Neural cell (in vitro differentiated cells): ENCODE results near the gene LIF. TPM values are rescaled to one million over a fixed set of nuclear protein-coding genes. Genes with fewer than 3 reads are reported as not detected.

Experiments used
- H2AFZ ChIP-seq: fragments of 200-600, 300-800 bp; sonication (generic), shearing (Covaris generic); 2 replicates; pipeline ENCODE4 v1.6.0; 2014; ENCODE audit warnings: low read depth, mild to moderate bottlenecking, antibody characterized with exemption, low read length, moderate library complexity
- H3F3A ChIP-seq: fragments of 200-600 bp; shearing (Covaris generic); 2 replicates; pipeline ENCODE4 v1.6.1; 2016; ENCODE audit warnings: mild to moderate bottlenecking, moderate library complexity, mixed read lengths, antibody characterized with exemption, low read length; ENCODE audit not compliant: insufficient read depth, poor library complexity, severe bottlenecking
- H3K27ac ChIP-seq: fragments of 200-600, 300-800 bp; sonication (generic), shearing (Covaris generic); 2 replicates; pipeline ENCODE4 v1.5.1; 2014; ENCODE audit warnings: mild to moderate bottlenecking, low read length, moderate library complexity
- H3K27me3 ChIP-seq: fragments of 300-800, 200-600 bp; sonication (generic), shearing (Covaris generic); 2 replicates; pipeline ENCODE4 v1.6.0; 2014; ENCODE audit warnings: mild to moderate bottlenecking, low read depth, low read length, moderate library complexity; ENCODE audit not compliant: insufficient read depth
- H3K36me3 ChIP-seq: fragments of 300-800, 200-600 bp; sonication (generic), shearing (Covaris generic); 2 replicates; pipeline ENCODE4 v1.5.1; 2014; ENCODE audit warnings: mild to moderate bottlenecking, antibody characterized with exemption, low read length, moderate library complexity; ENCODE audit not compliant: insufficient read depth
- H3K4me2 ChIP-seq: fragments of 300-800, 200-600 bp; sonication (generic), shearing (Covaris generic); 2 replicates; pipeline ENCODE4 v1.6.0; 2014; ENCODE audit warnings: mild to moderate bottlenecking, low read length
- H3K4me3 ChIP-seq: fragments of 300-800, 200-600 bp; sonication (generic), shearing (Covaris generic); 2 replicates; pipeline ENCODE4 v1.5.1; 2014; ENCODE audit warnings: mild to moderate bottlenecking, low read length, moderate library complexity
- H3K79me2 ChIP-seq: fragments of 200-600 bp; shearing (Covaris generic); replicated peaks from 2 replicates; pipeline ENCODE4 v1.6.0; 2014; ENCODE audit warnings: mild to moderate bottlenecking, low read length, moderate library complexity; ENCODE audit not compliant: insufficient read depth
- H3K9ac ChIP-seq: fragments of 300-800, 200-600 bp; sonication (generic), shearing (Covaris generic); 2 replicates; pipeline ENCODE4 v1.6.1; 2016; ENCODE audit warnings: mild to moderate bottlenecking, low read length, mixed read lengths
- H3K9me2 ChIP-seq: fragments of 200-600 bp; shearing (Covaris generic); 2 replicates; pipeline ENCODE4 v1.6.1; 2016; ENCODE audit warnings: mild to moderate bottlenecking, low read length, mixed read lengths; ENCODE audit not compliant: insufficient read depth
- H3K9me3 ChIP-seq: fragments of 200-600, 300-800 bp; sonication (generic), shearing (Covaris generic); 2 replicates; pipeline ENCODE4 v1.6.1; 2016; ENCODE audit warnings: mild to moderate bottlenecking, mixed run types, low read length, moderate library complexity, mixed read lengths
- H4K20me1 ChIP-seq: fragments of 200-600 bp; shearing (Covaris generic); 2 replicates; pipeline ENCODE4 v1.6.1; 2016; ENCODE audit warnings: mild to moderate bottlenecking, mixed run types; ENCODE audit not compliant: insufficient read depth
- CTCF ChIP-seq: fragments of 450-650 bp; IDR thresholded peaks from 2 replicates; pipeline ENCODE4 v1.5.1; 2014; ENCODE audit warnings: antibody characterized with exemption, mild to moderate bottlenecking, moderate library complexity; ENCODE audit not compliant: poor library complexity, severe bottlenecking
- EP300 ChIP-seq: fragments of 450-650 bp; conservative IDR thresholded peaks from 2 replicates; pipeline ENCODE4 v1.6.1; 2014; ENCODE audit warnings: antibody characterized with exemption, mild to moderate bottlenecking, moderate library complexity; ENCODE audit not compliant: poor library complexity, severe bottlenecking
- EZH2 ChIP-seq: fragments of 200-600, 300-800 bp; shearing (Covaris generic), sonication (generic); IDR thresholded peaks from 2 replicates; pipeline ENCODE4 v1.6.1; 2014; ENCODE audit warnings: antibody characterized with exemption, low read length, borderline replicate concordance, mild to moderate bottlenecking; ENCODE audit not compliant: insufficient read depth, poor library complexity, severe bottlenecking
- MXI1 ChIP-seq: fragments of 450-650 bp; conservative IDR thresholded peaks from 2 replicates; pipeline ENCODE4 v1.6.1; 2014; ENCODE audit warnings: antibody characterized with exemption, mild to moderate bottlenecking; ENCODE audit not compliant: poor library complexity, severe bottlenecking
- POLR2AphosphoS5 ChIP-seq: IDR thresholded peaks from 2 replicates; pipeline ENCODE4 v1.6.1; 2012
- RAD21 ChIP-seq: fragments of 450-650 bp; conservative IDR thresholded peaks from 2 replicates; pipeline ENCODE4 v1.6.1; 2014; ENCODE audit warnings: antibody characterized with exemption, mild to moderate bottlenecking, moderate library complexity
- REST ChIP-seq: IDR thresholded peaks from 2 replicates; pipeline ENCODE4 v1.6.1; 2012; ENCODE audit warnings: borderline replicate concordance
- SMC3 ChIP-seq: fragments of 450-650 bp; conservative IDR thresholded peaks from 2 replicates; pipeline ENCODE4 v1.6.1; 2014; ENCODE audit warnings: antibody characterized with exemption, mild to moderate bottlenecking, moderate library complexity; ENCODE audit not compliant: poor library complexity
- TAF1 ChIP-seq: IDR thresholded peaks from 2 replicates; pipeline ENCODE4 v1.6.1; 2012; ENCODE audit warnings: low read depth
- polyA plus RNA-seq: library from polyadenylated mRNA; depleted of rRNA; stranded (reverse); fragments of >200 nt; gene quantifications from 2 replicates; pipeline ENCODE4 v1.2.3, GENCODE V29; 2014

Gene LIF
- polyA plus RNA-seq, 1 donor from 2014 or later = 0.05 TPM

DNA sequence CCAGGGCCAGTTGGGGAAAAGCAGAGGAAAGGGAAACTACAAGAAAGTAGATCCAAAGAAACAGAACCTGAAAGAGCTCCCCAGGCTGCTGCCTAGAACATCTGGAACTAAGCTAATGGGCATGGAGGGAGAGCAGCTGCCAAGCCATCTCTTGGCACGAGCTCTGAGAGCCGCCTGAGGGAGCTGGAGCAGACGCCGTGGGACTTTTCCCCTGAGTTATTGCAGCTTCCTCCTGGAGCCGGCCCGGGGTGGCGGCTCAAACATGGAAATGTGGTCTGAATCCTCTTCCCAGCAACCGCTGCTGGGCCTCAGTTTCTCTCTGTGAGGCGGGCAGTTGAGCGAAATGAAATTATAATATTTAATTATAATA is 41.8 kb downstream of the LIF start:
- Histone ChIP-seq H3K27ac (no peak overlapping the region), H3F3A (no peaks in the 10 kb centered on the region), H3K9ac (no peak overlapping the region), H4K20me1 (no peaks in the 10 kb centered on the region), H3K79me2 (no peaks in the 10 kb centered on the region), H2AFZ (no peak overlapping the region), H3K9me3 (no peaks in the 10 kb centered on the region), H3K27me3 (no peaks in the 10 kb centered on the region), H3K9me2 (no peaks in the 10 kb centered on the region), H3K4me2 (no peak overlapping the region), H3K36me3 (no peaks in the 10 kb centered on the region), H3K4me3 (no peak overlapping the region)
- TF ChIP-seq REST (no peak), SMC3 (no peak), POLR2AphosphoS5 (no peak), CTCF (no peak), EP300 (no peak)

- H3K79me2 ChIP-seq = no peaks in the 10 kb centered on the region
- no peaks in the 10 kb centered on the region for H3F3A ChIP-seq
- H3K36me3 ChIP-seq = no peaks in the 10 kb centered on the region
- no peaks in the 10 kb centered on the region for H3K9me3 ChIP-seq
- H3K4me3 ChIP-seq = no peak overlapping the region
- no peaks in the 10 kb centered on the region for H4K20me1 ChIP-seq
- TF ChIP-seq MXI1 (no peak), CTCF (no peak), EZH2 (no peak), EP300 (no peak), TAF1 (no peak), POLR2AphosphoS5 (no peak), SMC3 (no peak), RAD21 (no peak), REST (no peak)
- H3K27me3 ChIP-seq = no peaks in the 10 kb centered on the region
- H2AFZ ChIP-seq = no peak overlapping the region
- no peaks in the 10 kb centered on the region for H3K9me2 ChIP-seq
- H3K27ac ChIP-seq = no peak overlapping the region
- H3K4me2 ChIP-seq = no peak overlapping the region
- H3K9ac ChIP-seq = no peak overlapping the region
These were observed 42.4 kb downstream of the LIF start for GRCh38 chr22:30204015-30204741.
